Sigmoid colon (tissue), 7 donors: ENCODE measurements around the gene PIM3. TPM values are rescaled to one million over a fixed set of nuclear protein-coding genes. Genes with fewer than 3 reads are reported as not detected.

ENCODE experiments used
- DNase-seq: peaks from one replicate; pipeline ENCODE4 v3.0.0-alpha.2; 2019
- H3K27ac ChIP-seq, 4 donors: fragments of 200-600 bp; sonication (generic); one replicate each; pipeline ENCODE4 v1.5.1; 2016 to 2019; ENCODE audit warnings: mild to moderate bottlenecking in 1 of 4
- H3K27me3 ChIP-seq, 3 donors: fragments of 200-600 bp; sonication (generic); one replicate each; pipeline ENCODE4 v1.5.1; 2019; ENCODE audit warnings: mild to moderate bottlenecking in 1 of 3
- H3K36me3 ChIP-seq, 4 donors: fragments of 200-600 bp; sonication (generic); one replicate each; pipeline ENCODE4 v1.5.1; 2016 to 2019
- H3K4me1 ChIP-seq, 4 donors: fragments of 200-600 bp; sonication (generic); one replicate each; pipeline ENCODE4 v1.5.1; 2017 to 2019
- H3K4me3 ChIP-seq, 4 donors: fragments of 200-600 bp; sonication (generic); one replicate each; pipeline ENCODE4 v1.5.1; 2017 to 2019; ENCODE audit warnings: mild to moderate bottlenecking in 2 of 4, moderate library complexity in 1 of 4
- H3K9me3 ChIP-seq, 4 donors: fragments of 200-600 bp in 3 of 4; sonication (generic) in 3 of 4; one replicate each; pipeline versions ENCODE4 v1.5.1 to v1.6.1; 2013 to 2019
- EP300 ChIP-seq, 4 donors: sonication (generic); formaldehyde crosslinking; IDR thresholded peaks; one replicate each; pipeline ENCODE4 v1.6.1; 2017; ENCODE audit warnings: antibody characterized with exemption in 4 of 4
- POLR2A ChIP-seq, 2 donors: fragments of 450-650 bp; IDR thresholded peaks; one replicate each; pipeline ENCODE4 v1.6.1; 2016; ENCODE audit warnings: antibody characterized with exemption in 2 of 2, mild to moderate bottlenecking in 2 of 2, moderate library complexity in 2 of 2
- POLR2AphosphoS5 ChIP-seq, 4 donors: sonication (generic); formaldehyde crosslinking; IDR thresholded peaks; one replicate each; pipeline ENCODE4 v1.6.1; 2017; ENCODE audit warnings: antibody characterized with exemption in 4 of 4
- WGBS, 2 donors: extraction: QIAGEN DNeasy Blood & Tissue Kit; methylation state at CpG; one replicate each; pipeline ENCODE4 v1.1.7; 2013; 5-methylcytosine and 5-hydroxymethylcytosine counted together
- intact Hi-C: fragments of 100-400 bp; cut with DNase I; formaldehyde crosslinking; loops from one replicate; pipeline ENCODE4 v1.15.1; 2023
- polyA plus RNA-seq, 3 donors: library from polyadenylated mRNA; stranded (reverse); fragments of 200-250 nt; gene quantifications; one replicate each; pipeline ENCODE4 v1.2.3, GENCODE V29; 2013
- total RNA-seq, 4 donors: library from RNA; depleted of rRNA; stranded (reverse); fragments of >200 nt; gene quantifications; one replicate each; pipeline ENCODE4 v1.1.0, GENCODE V29; 2016
- TF ChIP-seq, protein P1 (sequence below), 4 experiments: fragments of 450-650 bp in 3 of 4; fragments of 200-600 bp in 1 of 4; IDR thresholded peaks; one replicate each; pipeline ENCODE4 v1.5.1; 2016 to 2019; ENCODE audit warnings: antibody characterized with exemption in 4 of 4, mild to moderate bottlenecking in 3 of 4, moderate library complexity in 2 of 4
- donor health status: healthy with polysubstance abuse.
- donor health status: Bipolar disorder and iron deficiency.
- donor health status: healthy.

PIM3 gene
- total and polyA plus RNA-seq, 7 donors, result 26.3 to 126 (median 49.4) TPM

- Histone ChIP-seq H3K9me3 (no peaks in the 10 kb centered on the region), H3K36me3 (no peaks in the 10 kb centered on the region), H3K4me3 (no peak overlapping the region), H3K27me3 (no peaks in the 10 kb centered on the region), H3K4me1 (peaks cover 0 to 21% (median 21%) of the 10 kb centered on the region in 4 donors), H3K27ac (peak overlapping the region in 3 of 4 donors; percentile 11 to 33 (median 31))
- intact Hi-C loops, result no loop called here
- no peak for TF ChIP-seq POLR2AphosphoS5 (IDR thresholded peaks at IDR 0.05)
- no peak for TF ChIP-seq EP300 (IDR thresholded peaks at IDR 0.05)
- TF ChIP-seq POLR2A (IDR thresholded peaks at IDR 0.05), result no peak
- TF ChIP-seq, protein P1, sequence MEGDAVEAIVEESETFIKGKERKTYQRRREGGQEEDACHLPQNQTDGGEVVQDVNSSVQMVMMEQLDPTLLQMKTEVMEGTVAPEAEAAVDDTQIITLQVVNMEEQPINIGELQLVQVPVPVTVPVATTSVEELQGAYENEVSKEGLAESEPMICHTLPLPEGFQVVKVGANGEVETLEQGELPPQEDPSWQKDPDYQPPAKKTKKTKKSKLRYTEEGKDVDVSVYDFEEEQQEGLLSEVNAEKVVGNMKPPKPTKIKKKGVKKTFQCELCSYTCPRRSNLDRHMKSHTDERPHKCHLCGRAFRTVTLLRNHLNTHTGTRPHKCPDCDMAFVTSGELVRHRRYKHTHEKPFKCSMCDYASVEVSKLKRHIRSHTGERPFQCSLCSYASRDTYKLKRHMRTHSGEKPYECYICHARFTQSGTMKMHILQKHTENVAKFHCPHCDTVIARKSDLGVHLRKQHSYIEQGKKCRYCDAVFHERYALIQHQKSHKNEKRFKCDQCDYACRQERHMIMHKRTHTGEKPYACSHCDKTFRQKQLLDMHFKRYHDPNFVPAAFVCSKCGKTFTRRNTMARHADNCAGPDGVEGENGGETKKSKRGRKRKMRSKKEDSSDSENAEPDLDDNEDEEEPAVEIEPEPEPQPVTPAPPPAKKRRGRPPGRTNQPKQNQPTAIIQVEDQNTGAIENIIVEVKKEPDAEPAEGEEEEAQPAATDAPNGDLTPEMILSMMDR (IDR thresholded peaks at IDR 0.05), result no peak
- 73 to 88% methylated on average over 8 of the region's 8 CpGs for WGBS, 2 donors
- DNase-seq, result no peak
Observed at GRCh38 chr22:49954354-49954753, 6.2 kb upstream of the PIM3 start.

GRCh38 chr22:49954991-49955580 is 5.5 kb upstream of the PIM3 start:
- Histone ChIP-seq H3K27me3 (no peaks in the 10 kb centered on the region), H3K4me1 (peaks cover 0 to 28% (median 27%) of the 10 kb centered on the region in 4 donors), H3K36me3 (no peaks in the 10 kb centered on the region), H3K9me3 (no peaks in the 10 kb centered on the region), H3K4me3 (no peak overlapping the region), H3K27ac (peak overlapping the region in 1 of 4 donors; percentile 33)
- TF ChIP-seq, protein P1 (IDR thresholded peaks at IDR 0.05), result no peak
- TF ChIP-seq EP300 (IDR thresholded peaks at IDR 0.05) (no peak), POLR2A (IDR thresholded peaks at IDR 0.05) (no peak), POLR2AphosphoS5 (IDR thresholded peaks at IDR 0.05) (no peak)
- peak; percentile 53 for DNase-seq
- WGBS, 2 donors, result 86 to 88% methylated on average over 15 of the region's 15 CpGs
- intact Hi-C loops, result no loop called here

- Histone ChIP-seq H3K4me3 (no peak overlapping the region), H3K4me1 (peaks cover 0 to 28% (median 27%) of the 10 kb centered on the region in 4 donors), H3K27me3 (no peaks in the 10 kb centered on the region), H3K36me3 (no peaks in the 10 kb centered on the region), H3K9me3 (no peaks in the 10 kb centered on the region), H3K27ac (no peak overlapping the region)
- DNase-seq, result peak; percentile 53
- TF ChIP-seq, protein P1 (IDR thresholded peaks at IDR 0.05), result no peak
- TF ChIP-seq EP300 (IDR thresholded peaks at IDR 0.05), result no peak
- TF ChIP-seq POLR2A (IDR thresholded peaks at IDR 0.05), result no peak
- no peak for TF ChIP-seq POLR2AphosphoS5 (IDR thresholded peaks at IDR 0.05)
- WGBS, 2 donors, result 94% methylated on average over 22 of the region's 22 CpGs
- intact Hi-C loops, result no loop called here
Observed at GRCh38 chr22:49955581-49956417, 4.8 kb upstream of the PIM3 start.

DNA sequence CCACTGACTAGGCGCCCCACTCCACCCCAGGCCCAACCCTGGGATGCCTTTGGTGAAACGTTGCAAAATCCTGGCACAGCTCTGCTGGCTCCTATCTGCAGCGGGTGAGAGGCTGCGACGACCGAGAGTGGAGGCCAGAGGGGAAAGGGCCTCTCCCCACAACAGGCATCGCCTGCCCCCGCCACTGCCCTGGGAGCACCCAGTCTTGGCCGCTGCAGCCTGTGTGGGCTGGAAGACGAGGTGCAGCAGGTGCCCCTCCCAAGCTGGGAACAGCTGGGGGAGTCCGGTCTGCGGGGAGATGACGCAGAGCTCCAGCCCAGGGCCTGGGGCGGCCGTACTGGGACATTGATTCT is 4.2 kb upstream of the PIM3 start:
- TF ChIP-seq EP300 (IDR thresholded peaks at IDR 0.05), result no peak
- no peaks in the 10 kb centered on the region for H3K9me3 ChIP-seq
- no peak overlapping the region for H3K27ac ChIP-seq
- peak; percentile 61 for DNase-seq
- no peak overlapping the region for H3K4me3 ChIP-seq
- 89 to 90% methylated on average over 15 of the region's 15 CpGs for WGBS, 2 donors
- H3K4me1 ChIP-seq, result peaks cover 0 to 33% (median 27%) of the 10 kb centered on the region in 4 donors
- intact Hi-C loops, result no loop called here
- H3K36me3 ChIP-seq, result no peaks in the 10 kb centered on the region
- no peaks in the 10 kb centered on the region for H3K27me3 ChIP-seq
